PFSK-1 (cell line): ENCODE data around the gene IPO11.

Experiments
- POLR2AphosphoS5 ChIP-seq: IDR thresholded peaks from 2 replicates; pipeline ENCODE4 v1.6.1; 2012; ENCODE audit warnings: low read depth, mild to moderate bottlenecking, control low read depth, low read length, moderate library complexity
- REST ChIP-seq, 2 experiments: IDR thresholded peaks; 2 replicates each; pipeline versions ENCODE4 v1.6.1 to v1.8.0; 2011 to 2012; ENCODE audit warnings: low read depth in 2 of 2, low read length in 2 of 2, control low read depth in 1 of 2, inconsistent platforms in 1 of 2, mild to moderate bottlenecking in 1 of 2, moderate library complexity in 1 of 2; ENCODE audit not compliant: insufficient read depth in 1 of 2
- TAF1 ChIP-seq: IDR thresholded peaks from 2 replicates; pipeline ENCODE4 v1.6.1; 2012; ENCODE audit warnings: low read length, control low read depth, borderline replicate concordance; ENCODE audit not compliant: insufficient read depth

GRCh38 chr5:62375627-62376026 is 36.9 kb upstream of the IPO11 start:
- TF ChIP-seq POLR2AphosphoS5 (no peak), REST (IDR thresholded peaks at IDR 0.05; ENCODE audit: insufficient read depth in 1 of 2, low read depth in 2 of 2, low read length in 2 of 2) (no peak), TAF1 (no peak)
